Pons (tissue), 1 donor: Measurements from ENCODE around the gene PRSS22.

ENCODE experiments used
- DNase-seq: peaks from one replicate; pipeline ENCODE4 v3.0.0-alpha.2; 2016; ENCODE audit warnings: low spot score

Gene PRSS22

GRCh38 chr16:2829501-2830354 is 28.2 kb downstream of the PRSS22 start, which contains the start of gene ZG16B:
TSS of gene ZG16B (plus strand) at chr16:2830303. CDS start at chr16:2830442, 139 bp downstream.
- no peak for DNase-seq

- DNase-seq, result no peak
Observed at GRCh38 chr16:2828876-2829430, 29.0 kb downstream of the PRSS22 start.

GRCh38 chr16:2828521-2828840 is 29.5 kb downstream of the PRSS22 start:
- no peak for DNase-seq

- no peak for DNase-seq
Observed at GRCh38 chr16:2827831-2828520, 30.0 kb downstream of the PRSS22 start.

DNA sequence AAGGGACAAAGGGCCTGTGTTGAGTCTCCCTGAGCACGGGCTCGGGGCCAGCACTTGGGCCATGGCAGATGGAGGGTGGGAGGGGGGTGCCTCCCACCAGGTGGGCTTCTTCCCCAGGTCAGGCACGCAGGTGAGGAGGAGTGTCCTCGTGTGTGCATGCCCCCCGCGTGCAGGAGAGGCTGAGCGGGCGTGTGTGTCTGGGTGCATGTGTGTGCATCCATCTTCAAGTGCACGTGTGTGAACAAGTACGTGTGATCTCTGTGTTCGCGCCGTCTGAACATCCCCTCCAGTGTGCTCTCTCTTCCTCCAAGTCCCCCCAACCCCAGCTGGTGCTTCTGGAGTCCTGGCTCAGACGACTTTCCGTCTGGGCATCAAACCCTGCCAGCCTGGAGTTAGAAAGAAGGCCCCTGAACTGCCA is 30.6 kb downstream of the PRSS22 start:
- DNase-seq, result no peak

- DNase-seq, result no peak
Observed at GRCh38 chr16:2826591-2827373, 31.2 kb downstream of the PRSS22 start.

GRCh38 chr16:2825906-2826305 is 32.1 kb downstream of the PRSS22 start:
- no peak for DNase-seq

- no peak for DNase-seq
Observed at GRCh38 chr16:2825049-2825742, 32.8 kb downstream of the PRSS22 start.

DNA sequence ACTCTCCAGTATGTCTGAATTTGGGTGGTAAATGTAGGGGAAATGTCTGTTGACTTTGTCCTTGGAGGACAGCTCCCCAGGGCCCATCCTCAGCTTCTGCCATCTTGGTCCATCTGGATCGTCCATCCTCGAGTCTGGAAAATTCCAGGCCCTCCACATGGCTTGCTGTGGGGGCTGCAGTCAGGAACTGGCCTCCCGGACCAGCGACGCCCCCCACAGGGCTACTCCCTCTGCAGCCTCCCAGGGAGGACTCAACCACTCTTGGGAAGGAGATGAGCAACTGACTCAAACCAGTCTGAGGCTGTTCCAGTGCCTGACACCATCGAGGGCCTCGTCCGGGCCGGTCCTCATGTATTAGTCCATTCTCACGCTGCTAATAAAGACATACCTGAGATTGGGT is 33.3 kb downstream of the PRSS22 start:
- no peak for DNase-seq

DNA sequence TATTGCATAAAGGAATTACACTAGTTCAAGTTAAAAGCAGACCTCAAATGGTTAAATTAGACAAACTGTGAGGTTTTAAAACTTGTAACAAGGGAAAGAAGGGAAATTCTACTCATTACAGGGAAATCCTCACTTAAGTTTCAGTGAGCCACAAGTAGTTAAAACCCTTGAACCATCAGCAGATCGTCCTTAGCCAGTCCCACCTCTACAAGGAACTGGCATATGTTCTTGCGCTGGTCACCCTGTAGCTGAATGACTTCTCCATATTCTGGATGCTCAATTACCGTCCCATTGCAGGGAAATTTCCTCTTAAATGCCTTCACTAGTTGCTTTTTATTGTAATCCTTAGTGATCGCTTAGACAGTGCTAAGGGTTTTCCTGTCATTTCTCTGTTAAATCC is 35.5 kb downstream of the PRSS22 start:
- DNase-seq, result no peak

- no peak for DNase-seq
Observed at GRCh38 chr16:2822158-2822495, 35.8 kb downstream of the PRSS22 start.

- no peak for DNase-seq
Observed at GRCh38 chr16:2821487-2822157, 36.3 kb downstream of the PRSS22 start.

- DNase-seq, result no peak
Observed at GRCh38 chr16:2820836-2821486, 37.0 kb downstream of the PRSS22 start.

GRCh38 chr16:2819939-2820835 is 37.8 kb downstream of the PRSS22 start:
- no peak for DNase-seq

GRCh38 chr16:2819179-2819938 is 38.6 kb downstream of the PRSS22 start:
- DNase-seq, result no peak

GRCh38 chr16:2818272-2818876 is 39.6 kb downstream of the PRSS22 start:
- no peak for DNase-seq

- DNase-seq, result no peak
Observed at GRCh38 chr16:2817340-2818271, 40.4 kb downstream of the PRSS22 start.
